Measurements from ENCODE around the gene SLC22A23.
"Not testable (repeated sequence)": the region's sequence is repeated elsewhere in the genome, so short reads cannot be mapped to it uniquely, and the experiment has no call there.

Gene SLC22A23

DNA sequence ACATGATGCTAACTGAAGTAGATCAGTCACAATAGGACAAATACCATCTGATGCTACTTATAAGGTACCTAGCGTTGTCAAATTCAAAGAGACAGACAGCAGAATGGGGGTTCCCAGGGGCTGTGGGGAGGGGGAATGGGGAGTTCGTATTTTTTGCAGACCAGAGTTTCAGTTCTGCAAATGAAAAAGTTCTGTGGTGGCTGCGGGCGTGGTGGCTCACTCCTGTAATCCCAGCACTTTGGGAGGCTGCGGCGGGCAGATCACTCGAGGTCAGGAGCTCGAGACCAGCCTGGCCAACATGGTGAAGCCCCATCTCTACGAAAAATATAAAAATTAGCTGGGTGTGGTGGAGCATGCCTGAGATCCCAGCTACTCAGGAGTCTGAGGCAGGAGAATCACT lies 68.1 kb downstream of the SLC22A23 start:
- no peaks in the 10 kb centered on the region for H3K36me3 ChIP-seq (ENCODE audit: low read depth)
- no peak overlapping the region for H3K4me3 ChIP-seq (ENCODE audit: severe bottlenecking)
- H3K27ac ChIP-seq (ENCODE audit: poor library complexity, severe bottlenecking): no peak overlapping the region
- ATAC-seq (ENCODE audit: low read depth) (no peak), DNase-seq (ENCODE audit: low spot score) (no peak)
- H3K27me3 ChIP-seq (ENCODE audit: insufficient read depth, poor library complexity, severe bottlenecking): no peaks in the 10 kb centered on the region
- H3K9me3 ChIP-seq (ENCODE audit: severe bottlenecking): no peaks in the 10 kb centered on the region
- H3K4me1 ChIP-seq (ENCODE audit: insufficient read depth, poor library complexity, severe bottlenecking): peaks cover 23% of the 10 kb centered on the region
- TF ChIP-seq, protein P1, sequence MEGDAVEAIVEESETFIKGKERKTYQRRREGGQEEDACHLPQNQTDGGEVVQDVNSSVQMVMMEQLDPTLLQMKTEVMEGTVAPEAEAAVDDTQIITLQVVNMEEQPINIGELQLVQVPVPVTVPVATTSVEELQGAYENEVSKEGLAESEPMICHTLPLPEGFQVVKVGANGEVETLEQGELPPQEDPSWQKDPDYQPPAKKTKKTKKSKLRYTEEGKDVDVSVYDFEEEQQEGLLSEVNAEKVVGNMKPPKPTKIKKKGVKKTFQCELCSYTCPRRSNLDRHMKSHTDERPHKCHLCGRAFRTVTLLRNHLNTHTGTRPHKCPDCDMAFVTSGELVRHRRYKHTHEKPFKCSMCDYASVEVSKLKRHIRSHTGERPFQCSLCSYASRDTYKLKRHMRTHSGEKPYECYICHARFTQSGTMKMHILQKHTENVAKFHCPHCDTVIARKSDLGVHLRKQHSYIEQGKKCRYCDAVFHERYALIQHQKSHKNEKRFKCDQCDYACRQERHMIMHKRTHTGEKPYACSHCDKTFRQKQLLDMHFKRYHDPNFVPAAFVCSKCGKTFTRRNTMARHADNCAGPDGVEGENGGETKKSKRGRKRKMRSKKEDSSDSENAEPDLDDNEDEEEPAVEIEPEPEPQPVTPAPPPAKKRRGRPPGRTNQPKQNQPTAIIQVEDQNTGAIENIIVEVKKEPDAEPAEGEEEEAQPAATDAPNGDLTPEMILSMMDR (IDR thresholded peaks at IDR 0.05; ENCODE audit: poor library complexity, severe bottlenecking): no peak

DNA sequence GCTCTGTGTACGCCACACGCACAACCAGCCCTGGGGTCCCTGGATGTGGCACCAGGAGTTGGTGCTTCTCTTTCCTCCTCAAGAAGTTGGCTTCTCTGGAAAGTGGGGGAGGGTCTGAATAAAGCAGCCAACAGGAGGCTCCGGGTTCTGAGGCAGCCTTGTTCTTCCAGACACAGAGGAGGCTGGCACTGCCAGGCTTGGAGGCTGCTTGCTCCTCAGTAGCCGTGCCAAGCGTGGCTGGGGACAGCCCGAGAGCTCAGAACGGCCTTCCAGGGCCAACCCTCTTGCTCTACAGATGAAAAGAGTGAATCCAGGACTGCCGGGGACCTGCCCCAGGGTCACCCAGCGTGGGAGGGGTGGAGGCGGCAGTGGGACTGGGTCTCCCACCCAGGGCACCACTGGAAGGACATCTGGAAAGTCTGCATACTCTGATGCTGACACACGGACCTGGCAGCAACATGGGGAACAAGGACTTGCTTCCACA lies 70.4 kb downstream of the SLC22A23 start:
- Histone ChIP-seq H3K27me3 (ENCODE audit: insufficient read depth, poor library complexity, severe bottlenecking) (no peaks in the 10 kb centered on the region), H3K4me3 (ENCODE audit: severe bottlenecking) (no peak overlapping the region), H3K4me1 (ENCODE audit: insufficient read depth, poor library complexity, severe bottlenecking) (peaks cover 30% of the 10 kb centered on the region), H3K36me3 (ENCODE audit: low read depth) (no peaks in the 10 kb centered on the region), H3K9me3 (ENCODE audit: severe bottlenecking) (no peaks in the 10 kb centered on the region), H3K27ac (ENCODE audit: poor library complexity, severe bottlenecking) (no peak overlapping the region)
- DNase-seq (ENCODE audit: low spot score): no peak
- ATAC-seq (ENCODE audit: low read depth): no peak
- TF ChIP-seq, protein P1 (IDR thresholded peaks at IDR 0.05; ENCODE audit: poor library complexity, severe bottlenecking): no peak

DNA sequence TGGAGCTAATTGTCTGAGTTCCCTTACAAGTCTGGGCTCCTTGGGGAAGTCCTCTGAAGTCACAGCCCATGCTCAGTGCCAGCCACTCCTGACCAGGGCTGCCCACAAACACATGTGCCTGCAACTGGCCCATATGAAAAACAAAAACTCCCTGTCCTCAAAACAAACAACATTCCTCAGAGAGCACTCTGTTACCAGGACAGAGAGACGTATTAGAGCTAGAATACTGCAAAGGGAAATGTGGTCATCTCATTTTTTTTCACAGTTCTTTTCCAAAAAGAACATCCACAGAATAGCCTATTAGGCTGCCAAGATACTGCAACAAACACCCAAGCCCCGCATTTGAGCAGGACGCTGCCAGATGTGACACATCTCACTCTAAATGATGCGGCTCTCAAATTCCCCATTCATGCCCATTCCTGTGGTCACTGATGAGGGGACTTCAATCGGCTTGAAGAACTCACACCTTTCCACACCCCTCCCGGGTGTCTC lies 71.1 kb downstream of the SLC22A23 start:
- H3K27me3 ChIP-seq (ENCODE audit: insufficient read depth, poor library complexity, severe bottlenecking): no peaks in the 10 kb centered on the region
- H3K4me3 ChIP-seq (ENCODE audit: severe bottlenecking): no peak overlapping the region
- TF ChIP-seq, protein P1 (IDR thresholded peaks at IDR 0.05; ENCODE audit: poor library complexity, severe bottlenecking): no peak
- no peaks in the 10 kb centered on the region for H3K9me3 ChIP-seq (ENCODE audit: severe bottlenecking)
- DNase-seq (ENCODE audit: low spot score) (no peak), ATAC-seq (ENCODE audit: low read depth) (no peak)
- no peak overlapping the region for H3K27ac ChIP-seq (ENCODE audit: poor library complexity, severe bottlenecking)
- peaks cover 25% of the 10 kb centered on the region for H3K4me1 ChIP-seq (ENCODE audit: insufficient read depth, poor library complexity, severe bottlenecking)
- H3K36me3 ChIP-seq (ENCODE audit: low read depth): no peaks in the 10 kb centered on the region

DNA sequence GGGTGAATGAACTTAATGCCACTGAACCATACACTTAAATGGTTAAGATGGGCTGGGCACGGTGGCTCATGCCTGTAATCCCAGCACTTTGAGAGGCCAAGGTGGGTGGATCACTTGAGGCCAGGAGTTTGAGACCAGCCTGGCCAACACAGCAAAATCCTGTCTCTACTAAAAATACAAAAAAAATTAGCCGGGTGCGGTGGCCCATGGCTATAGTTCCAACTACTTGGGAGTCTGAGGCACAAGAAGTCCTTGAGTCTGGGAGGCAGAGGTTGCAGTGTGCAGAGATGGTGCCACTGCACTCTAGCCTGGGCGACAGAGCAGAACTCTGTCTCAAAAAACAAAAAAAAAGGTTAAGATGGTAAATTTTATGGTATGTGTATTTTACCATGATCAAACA lies 71.7 kb downstream of the SLC22A23 start:
- H3K27me3 ChIP-seq (ENCODE audit: insufficient read depth, poor library complexity, severe bottlenecking); ATAC-seq (ENCODE audit: low read depth); H3K27ac ChIP-seq (ENCODE audit: poor library complexity, severe bottlenecking); DNase-seq (ENCODE audit: low spot score); H3K9me3 ChIP-seq (ENCODE audit: severe bottlenecking); H3K36me3 ChIP-seq (ENCODE audit: low read depth); H3K4me3 ChIP-seq (ENCODE audit: severe bottlenecking): not testable (repeated sequence)
- H3K4me1 ChIP-seq (ENCODE audit: insufficient read depth, poor library complexity, severe bottlenecking): peaks cover 21% of the 10 kb centered on the region

DNA sequence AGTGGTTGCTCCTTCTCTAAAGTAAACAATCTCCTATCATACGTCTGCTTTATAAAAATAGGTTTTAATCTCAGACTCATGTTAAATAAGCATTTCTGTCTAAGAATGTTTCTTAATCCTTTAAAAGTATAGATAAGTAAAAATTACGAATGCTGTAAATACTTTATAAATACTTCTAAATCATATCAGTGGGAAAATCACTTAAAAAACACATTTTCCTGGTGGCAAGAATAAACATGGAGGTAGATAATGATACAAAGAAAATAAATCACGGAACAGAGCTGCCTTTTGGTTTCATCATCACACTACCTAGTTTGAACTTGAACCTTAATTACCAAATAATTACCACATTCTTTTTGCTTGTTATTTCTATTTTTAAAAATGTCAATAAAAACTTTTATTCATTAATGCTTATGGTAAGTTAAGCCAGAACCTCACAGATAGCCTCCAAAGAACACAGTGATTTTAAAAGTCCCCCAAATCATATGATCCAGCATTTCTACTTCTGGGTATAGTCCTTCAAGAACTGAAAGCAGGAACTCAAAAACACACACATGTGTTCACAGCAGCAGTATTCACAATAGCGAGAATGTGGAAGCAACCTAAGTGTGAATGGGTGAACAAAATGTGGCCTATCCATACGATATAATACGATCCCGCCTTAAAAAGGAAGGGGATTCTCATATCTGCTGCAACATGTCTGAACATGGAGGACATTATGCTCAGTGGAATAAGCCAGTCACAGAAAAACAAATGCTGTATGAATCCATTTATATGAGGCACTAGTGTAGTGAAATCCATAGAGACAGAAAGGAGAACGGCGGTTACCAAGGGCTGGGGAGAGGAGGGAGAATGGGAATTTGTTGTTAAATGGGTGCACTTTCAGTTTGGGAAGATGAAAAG lies 72.4 kb downstream of the SLC22A23 start:
- Histone ChIP-seq H3K4me3 (ENCODE audit: severe bottlenecking) (no peak overlapping the region), H3K4me1 (ENCODE audit: insufficient read depth, poor library complexity, severe bottlenecking) (peaks cover 14% of the 10 kb centered on the region), H3K36me3 (ENCODE audit: low read depth) (no peaks in the 10 kb centered on the region), H3K27ac (ENCODE audit: poor library complexity, severe bottlenecking) (no peak overlapping the region), H3K27me3 (ENCODE audit: insufficient read depth, poor library complexity, severe bottlenecking) (no peaks in the 10 kb centered on the region), H3K9me3 (ENCODE audit: severe bottlenecking) (no peaks in the 10 kb centered on the region)
- TF ChIP-seq, protein P1 (IDR thresholded peaks at IDR 0.05; ENCODE audit: poor library complexity, severe bottlenecking): no peak
- DNase-seq (ENCODE audit: low spot score) (no peak), ATAC-seq (ENCODE audit: low read depth) (no peak)

Data from RWPE2 (cell line).